ENCODE measurements around the gene TP53.
A peak's percentile ranks its signal among the peaks of the same experiment; 100 is the strongest.
"Not testable (repeated sequence)": the region's sequence is repeated elsewhere in the genome, so short reads cannot be mapped to it uniquely, and the experiment has no call there.

TP53 gene

DNA sequence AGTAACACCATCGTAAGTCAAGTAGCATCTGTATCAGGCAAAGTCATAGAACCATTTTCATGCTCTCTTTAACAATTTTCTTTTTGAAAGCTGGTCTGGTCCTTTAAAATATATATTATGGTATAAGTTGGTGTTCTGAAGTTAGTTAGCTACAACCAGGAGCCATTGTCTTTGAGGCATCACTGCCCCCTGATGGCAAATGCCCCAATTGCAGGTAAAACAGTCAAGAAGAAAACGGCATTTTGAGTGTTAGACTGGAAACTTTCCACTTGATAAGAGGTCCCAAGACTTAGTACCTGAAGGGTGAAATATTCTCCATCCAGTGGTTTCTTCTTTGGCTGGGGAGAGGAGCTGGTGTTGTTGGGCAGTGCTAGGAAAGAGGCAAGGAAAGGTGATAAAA, 14.1 kb downstream of the TP53 start:
- DNase-seq (ENCODE audit: low spot score) = peak; percentile 54

DNA sequence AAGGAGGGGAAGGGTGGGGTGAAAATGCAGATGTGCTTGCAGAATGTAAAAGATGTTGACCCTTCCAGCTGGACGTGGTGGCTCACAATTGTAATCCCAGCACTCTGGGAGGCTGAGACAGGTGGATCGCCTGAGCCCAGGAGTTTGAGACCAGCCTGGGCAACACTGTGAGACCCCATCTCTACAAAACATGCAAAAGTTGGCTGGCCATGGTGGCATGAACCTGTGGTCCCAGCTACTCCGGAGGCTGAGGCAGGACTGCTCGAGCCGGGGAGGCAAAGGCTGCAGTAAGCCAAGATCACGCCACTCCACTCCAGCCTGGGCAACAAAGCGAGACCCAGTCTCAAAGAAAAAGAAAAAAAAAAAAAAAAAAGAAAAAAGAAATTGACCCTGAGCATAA, 18.8 kb downstream of the TP53 start:
- no peak for DNase-seq (ENCODE audit: low spot score)

DNA sequence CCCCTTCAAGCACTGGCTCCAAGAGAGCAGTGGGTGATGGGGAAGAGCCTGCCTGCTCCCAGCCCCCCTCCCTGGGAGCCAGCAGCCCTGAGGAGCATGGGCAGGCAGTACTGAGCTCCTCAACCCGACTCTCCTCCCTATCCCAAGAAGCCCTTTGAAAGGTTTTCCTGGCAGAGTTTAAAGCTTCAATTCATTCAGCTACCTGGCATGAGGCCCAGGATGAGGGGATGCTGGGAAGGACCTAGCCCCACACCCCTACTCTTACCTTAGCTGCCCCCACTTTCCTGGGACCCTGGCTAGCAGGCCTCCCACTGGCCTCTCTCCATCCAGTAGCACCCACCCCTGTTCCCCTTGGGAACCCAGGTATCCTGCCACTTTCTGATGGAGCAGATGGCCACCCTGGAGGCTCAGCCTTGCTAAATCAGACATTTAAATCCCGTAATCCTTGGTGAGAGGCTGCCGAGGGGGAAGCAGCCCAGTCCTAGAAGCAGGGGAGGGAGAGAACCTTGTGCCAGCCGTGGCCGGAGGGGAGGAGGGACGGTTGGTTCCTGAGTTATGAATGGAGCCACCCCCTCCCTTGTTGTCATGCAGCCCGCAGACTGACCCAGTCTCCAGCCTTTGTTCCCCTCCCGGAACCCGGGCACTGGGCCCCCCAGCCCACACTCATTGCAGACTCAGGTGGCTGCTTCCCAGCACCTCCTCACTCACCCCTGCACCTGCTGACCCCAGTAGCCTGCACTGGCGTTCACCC, 19.5 kb downstream of the TP53 start:
- DNase-seq (ENCODE audit: low spot score) = no peak

GRCh38 chr17:7656958-7657609, 30.2 kb downstream of the TP53 start:
- DNase-seq (ENCODE audit: low spot score) = no peak

- DNase-seq (ENCODE audit: low spot score) = no peak
These were observed 31.8 kb downstream of the TP53 start for GRCh38 chr17:7655541-7655840.

- DNase-seq (ENCODE audit: low spot score) = no peak
These were observed 32.3 kb downstream of the TP53 start for GRCh38 chr17:7654832-7655540.

GRCh38 chr17:7652388-7653356, 34.6 kb downstream of the TP53 start:
- no peak for DNase-seq (ENCODE audit: low spot score)

- DNase-seq (ENCODE audit: low spot score) = no peak
These were observed 35.5 kb downstream of the TP53 start for GRCh38 chr17:7651665-7652387.

- DNase-seq (ENCODE audit: low spot score) = no peak
These were observed 36.1 kb downstream of the TP53 start for GRCh38 chr17:7651097-7651664.

- peak; percentile 69 for DNase-seq (ENCODE audit: low spot score)
These were observed 36.7 kb downstream of the TP53 start, which contains the start of gene ATP1B2 for GRCh38 chr17:7650509-7651096. TSS of gene ATP1B2 (plus strand) at chr17:7650926. CDS start at chr17:7651519, 593 bp downstream.

DNA sequence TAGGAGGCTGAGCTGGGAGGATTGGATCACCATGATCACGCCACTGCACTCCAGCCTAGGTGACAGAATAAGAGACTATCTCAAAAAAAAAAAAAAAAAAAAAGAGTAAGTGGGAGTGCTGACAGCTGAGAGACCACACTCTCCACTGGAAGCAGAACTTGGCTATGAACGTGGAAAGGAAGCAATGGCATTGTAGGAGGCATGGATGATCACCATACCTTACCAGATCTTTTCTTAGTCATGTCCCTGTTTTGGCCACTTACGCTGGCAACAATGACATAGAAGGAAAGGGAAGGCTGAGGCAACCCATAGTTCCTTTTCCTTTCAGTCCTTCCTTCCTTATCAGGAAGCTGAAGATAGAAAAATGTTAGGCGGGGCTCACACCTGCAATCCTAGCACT, 40.3 kb downstream of the TP53 start:
- no peak for DNase-seq (ENCODE audit: low spot score)

DNA sequence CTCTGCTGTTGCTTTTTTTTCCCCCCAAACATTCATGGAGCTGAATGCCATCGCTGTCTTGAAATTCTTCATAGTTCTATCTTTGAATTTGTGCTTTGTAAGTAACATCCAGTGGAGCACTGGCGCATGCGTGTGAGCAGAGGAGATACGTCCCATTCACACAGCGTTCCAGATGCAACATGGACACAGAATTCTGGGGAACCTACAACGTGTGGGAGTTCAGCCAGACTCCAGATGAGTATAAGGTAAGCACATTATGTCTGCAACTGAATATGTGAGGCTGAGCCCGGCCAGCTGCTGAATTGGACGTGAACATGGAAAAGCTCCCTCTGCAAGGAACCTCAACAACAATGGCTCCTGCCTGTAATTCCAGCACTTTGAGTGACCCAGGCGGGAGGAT, 40.8 kb downstream of the TP53 start:
- DNase-seq (ENCODE audit: low spot score) = no peak

DNA sequence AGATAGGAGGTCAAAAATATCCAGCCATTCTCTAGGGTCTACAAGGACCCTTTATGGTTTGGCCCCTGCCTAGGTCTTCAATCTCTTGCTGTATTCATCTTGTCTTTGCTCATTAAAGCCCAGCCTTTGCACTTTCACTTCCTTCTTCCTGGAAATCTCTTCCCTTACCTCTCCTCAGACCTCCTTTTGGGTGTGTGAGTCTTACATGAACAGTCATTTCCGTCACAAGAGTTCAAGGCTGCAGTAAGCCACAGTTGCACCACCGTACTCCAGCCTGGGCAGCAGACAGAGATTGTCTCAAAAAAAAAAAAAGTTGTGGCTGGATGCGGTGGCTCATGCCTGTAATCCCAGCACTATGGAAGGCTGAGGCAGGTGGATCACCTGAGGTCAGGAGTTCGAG, 42.5 kb downstream of the TP53 start:
- no peak for DNase-seq (ENCODE audit: low spot score)

- DNase-seq (ENCODE audit: low spot score) = not testable (repeated sequence)
These were observed 45.7 kb downstream of the TP53 start for GRCh38 chr17:7641635-7642034.

GRCh38 chr17:7640783-7641182, 46.5 kb downstream of the TP53 start:
- no peak for DNase-seq (ENCODE audit: low spot score)

DNA sequence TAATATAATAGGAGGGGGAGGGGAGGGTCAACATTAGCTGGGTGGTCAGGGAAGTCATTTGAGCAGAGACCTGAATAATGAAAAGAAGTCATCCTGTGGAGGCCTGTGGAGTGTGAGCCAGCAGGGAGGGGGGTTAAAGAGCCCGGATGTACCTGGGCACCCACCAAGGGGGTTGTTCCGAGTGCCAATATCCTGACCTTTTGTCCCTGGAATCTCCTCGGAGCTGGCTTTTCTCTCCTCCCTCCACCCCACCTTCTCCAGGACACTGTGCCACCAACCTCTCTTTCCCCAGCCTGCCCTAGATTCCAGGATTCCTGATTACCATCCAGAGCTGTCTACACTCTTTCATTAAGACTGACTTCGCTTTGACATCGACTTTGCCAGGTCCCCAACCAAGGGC, 51.1 kb downstream of the TP53 start:
- DNase-seq (ENCODE audit: low spot score) = no peak

DNA sequence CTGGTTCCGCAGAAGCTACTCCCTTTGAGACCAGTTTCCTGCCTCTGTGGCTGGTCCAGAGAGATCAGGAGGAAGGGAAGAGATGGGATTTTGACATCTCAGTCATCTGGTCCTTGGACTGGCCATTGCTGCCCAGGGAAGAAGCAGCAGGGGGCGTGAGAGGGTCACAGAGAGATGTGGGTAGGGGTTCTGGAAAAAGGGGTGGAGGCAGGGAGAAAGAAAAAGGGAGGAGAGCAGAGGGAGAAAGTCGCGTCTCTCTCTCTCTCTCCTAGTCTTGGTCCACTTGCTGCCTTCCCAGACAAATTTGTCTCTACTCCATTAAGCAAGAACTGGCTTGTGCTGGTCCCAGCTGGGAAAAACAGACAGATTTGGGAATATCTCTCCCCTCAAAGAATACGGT, 52.9 kb downstream of the TP53 start:
- DNase-seq (ENCODE audit: low spot score) = no peak

GRCh38 chr17:7633093-7633492, 54.2 kb downstream of the TP53 start:
- DNase-seq (ENCODE audit: low spot score) = no peak

GRCh38 chr17:7632492-7632894, 54.8 kb downstream of the TP53 start:
- peak; percentile 63 for DNase-seq (ENCODE audit: low spot score)
